PC-9 (cell line): Measurements from ENCODE around the gene DHFR2. TPM values are rescaled to one million over a fixed set of nuclear protein-coding genes. Genes with fewer than 3 reads are reported as not detected.

ENCODE experiments used
- BruUV-seq: library from RNA; stranded (reverse); fragments of 400-500 nt; replicated peaks from 2 replicates; lab custom pipeline; 2021; lab: Mats Ljungman, UMichigan
- CTCF ChIA-PET: fragments of 300-600 bp; sonication (Branson Sonifier 250); formaldehyde crosslinking; loops from one replicate; lab custom pipeline; 2022; ENCODE audit warnings: antibody characterized with exemption; lab: Charles Lee
- POLR2A ChIA-PET: fragments of 300-600 bp; sonication (Branson Sonifier 250); formaldehyde crosslinking; loops from one replicate; lab custom pipeline; 2022; ENCODE audit warnings: antibody characterized with exemption; ENCODE audit not compliant: unreplicated experiment; lab: Charles Lee
- DNase-seq, 2 experiments: peaks; one replicate each; pipeline versions ENCODE4 v3.0.0 to v3.0.0-alpha.2; 2015 to 2022; ENCODE audit warnings: mixed read lengths in 1 of 2
- H2AFZ ChIP-seq: fragments of 200-600 bp; sonication (generic); 2 replicates; pipeline ENCODE4 v1.8.1; 2017; ENCODE audit warnings: antibody characterized with exemption
- H3F3A ChIP-seq: fragments of 200-600 bp; sonication (generic); 2 replicates; pipeline ENCODE4 v1.8.1; 2017; ENCODE audit warnings: antibody characterized with exemption, mild to moderate bottlenecking, low read depth; ENCODE audit not compliant: insufficient read depth
- H3K27ac ChIP-seq: fragments of 200-600 bp; sonication (generic); 2 replicates; pipeline ENCODE4 v1.6.1; 2016; ENCODE audit warnings: mixed run types
- H3K27me3 ChIP-seq: fragments of 200-600 bp; sonication (generic); 2 replicates; pipeline ENCODE4 v1.6.1; 2016; ENCODE audit warnings: low read depth, mixed run types; ENCODE audit not compliant: insufficient read depth
- H3K36me3 ChIP-seq: fragments of 200-600 bp; sonication (generic); 2 replicates; pipeline ENCODE4 v1.6.1; 2016; ENCODE audit warnings: low read depth, mixed run types
- H3K4me1 ChIP-seq: fragments of 200-600 bp; sonication (generic); replicated peaks from 2 replicates; pipeline ENCODE4 v1.6.1; 2016; ENCODE audit warnings: mixed run types; ENCODE audit not compliant: insufficient read depth
- H3K4me2 ChIP-seq: fragments of 200-600 bp; sonication (generic); 2 replicates; pipeline ENCODE4 v1.6.1; 2017; ENCODE audit warnings: mixed run types
- H3K4me3 ChIP-seq: fragments of 200-600 bp; sonication (generic); 2 replicates; pipeline ENCODE4 v1.6.1; 2016; ENCODE audit warnings: mixed run types
- H3K79me2 ChIP-seq: fragments of 200-600 bp; sonication (generic); 2 replicates; pipeline ENCODE4 v1.6.1; 2017; ENCODE audit warnings: low read depth, mixed run types
- H3K9me2 ChIP-seq: fragments of 200-600 bp; sonication (generic); 2 replicates; pipeline ENCODE4 v1.8.1; 2017; ENCODE audit warnings: mild to moderate bottlenecking; ENCODE audit not compliant: insufficient read depth
- H3K9me3 ChIP-seq: fragments of 200-600 bp; sonication (generic); 2 replicates; pipeline ENCODE4 v1.8.1; 2016; ENCODE audit warnings: low read depth; ENCODE audit not compliant: insufficient read depth
- H4K20me1 ChIP-seq: fragments of 200-600 bp; sonication (generic); 2 replicates; pipeline ENCODE4 v1.8.1; 2017; ENCODE audit not compliant: insufficient read depth
- EZH2 ChIP-seq: fragments of 200-600 bp; sonication (generic); IDR thresholded peaks from 2 replicates; pipeline ENCODE4 v1.8.0; 2017; ENCODE audit warnings: antibody characterized with exemption, low read depth
- intact Hi-C: fragments of 100-400 bp; cut with micrococcal nuclease; formaldehyde crosslinking; loops from one replicate; pipeline ENCODE4 v1.10.0; 2022; ENCODE audit not compliant: unreplicated experiment
- total RNA-seq: library from RNA; stranded (reverse); gene quantifications from 2 replicates; pipeline ENCODE4 v1.2.3, GENCODE V29; 2021
- TF ChIP-seq, protein P1 (sequence below): fragments of 200-600 bp; sonication (generic); conservative IDR thresholded peaks from 2 replicates; pipeline ENCODE4 v1.6.1; 2017; ENCODE audit warnings: mixed run types, antibody characterized with exemption, mild to moderate bottlenecking, moderate library complexity

DHFR2 gene
- total RNA-seq, 1 experiment from 2014 or later: 8.2 TPM

DNA sequence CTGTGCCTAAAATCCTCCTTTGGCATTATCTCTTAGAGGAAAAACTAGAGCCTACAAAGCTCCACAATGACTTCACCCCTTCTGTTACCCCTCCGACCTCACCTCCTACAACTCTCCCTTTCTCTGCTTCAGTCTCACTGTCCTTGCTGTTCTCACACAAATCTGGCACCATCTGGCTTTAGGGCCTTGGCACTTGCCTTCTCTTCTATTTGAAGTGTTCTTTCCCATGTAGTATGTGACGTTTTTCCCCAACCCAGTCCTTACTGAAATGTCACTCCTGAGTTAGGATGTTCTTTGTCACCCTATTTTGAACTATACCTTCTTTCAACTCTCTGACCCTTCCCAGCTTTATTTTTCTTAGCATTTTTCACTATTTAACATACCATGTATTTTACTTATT, 43.1 kb downstream of the DHFR2 start:
- BruUV-seq: no TSS peak
- H3F3A ChIP-seq: no peaks in the 10 kb centered on the region; the same call in 1 of the 2 replicates
- no peaks in the 10 kb centered on the region for H3K9me2 ChIP-seq
- no peaks in the 10 kb centered on the region for H3K79me2 ChIP-seq
- no peak overlapping the region for H3K4me3 ChIP-seq
- H2AFZ ChIP-seq: no peak overlapping the region
- no peaks in the 10 kb centered on the region for H3K9me3 ChIP-seq
- ChIA-PET POLR2A (no interaction called here), CTCF (no interaction called here)
- intact Hi-C loops: no loop called here
- H3K27ac ChIP-seq: no peak overlapping the region
- DNase-seq: no peak
- no peaks in the 10 kb centered on the region for H3K4me1 ChIP-seq
- no peak for TF ChIP-seq EZH2
- TF ChIP-seq, protein P1, sequence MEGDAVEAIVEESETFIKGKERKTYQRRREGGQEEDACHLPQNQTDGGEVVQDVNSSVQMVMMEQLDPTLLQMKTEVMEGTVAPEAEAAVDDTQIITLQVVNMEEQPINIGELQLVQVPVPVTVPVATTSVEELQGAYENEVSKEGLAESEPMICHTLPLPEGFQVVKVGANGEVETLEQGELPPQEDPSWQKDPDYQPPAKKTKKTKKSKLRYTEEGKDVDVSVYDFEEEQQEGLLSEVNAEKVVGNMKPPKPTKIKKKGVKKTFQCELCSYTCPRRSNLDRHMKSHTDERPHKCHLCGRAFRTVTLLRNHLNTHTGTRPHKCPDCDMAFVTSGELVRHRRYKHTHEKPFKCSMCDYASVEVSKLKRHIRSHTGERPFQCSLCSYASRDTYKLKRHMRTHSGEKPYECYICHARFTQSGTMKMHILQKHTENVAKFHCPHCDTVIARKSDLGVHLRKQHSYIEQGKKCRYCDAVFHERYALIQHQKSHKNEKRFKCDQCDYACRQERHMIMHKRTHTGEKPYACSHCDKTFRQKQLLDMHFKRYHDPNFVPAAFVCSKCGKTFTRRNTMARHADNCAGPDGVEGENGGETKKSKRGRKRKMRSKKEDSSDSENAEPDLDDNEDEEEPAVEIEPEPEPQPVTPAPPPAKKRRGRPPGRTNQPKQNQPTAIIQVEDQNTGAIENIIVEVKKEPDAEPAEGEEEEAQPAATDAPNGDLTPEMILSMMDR: no peak
- no peaks in the 10 kb centered on the region for H3K36me3 ChIP-seq
- H4K20me1 ChIP-seq: no peaks in the 10 kb centered on the region
- H3K27me3 ChIP-seq: no peaks in the 10 kb centered on the region
- H3K4me2 ChIP-seq: no peak overlapping the region

- CTCF ChIA-PET: no interaction called here
Measured at GRCh38 chr3:94015025-94015424, 47.7 kb downstream of the DHFR2 start.

GRCh38 chr3:94012185-94012584, 50.5 kb downstream of the DHFR2 start:
- no peaks in the 10 kb centered on the region for H3F3A ChIP-seq
- H3K4me2 ChIP-seq: no peak overlapping the region
- H3K27me3 ChIP-seq: no peaks in the 10 kb centered on the region
- no peaks in the 10 kb centered on the region for H3K4me1 ChIP-seq
- H4K20me1 ChIP-seq: no peaks in the 10 kb centered on the region
- no peaks in the 10 kb centered on the region for H3K79me2 ChIP-seq
- H3K4me3 ChIP-seq: no peak overlapping the region
- H3K27ac ChIP-seq: no peak overlapping the region
- intact Hi-C loops: no loop called here
- BruUV-seq: no TSS peak
- H2AFZ ChIP-seq: no peak overlapping the region
- no peaks in the 10 kb centered on the region for H3K36me3 ChIP-seq
- TF ChIP-seq, protein P1: no peak
- no peak for TF ChIP-seq EZH2
- no peaks in the 10 kb centered on the region for H3K9me3 ChIP-seq
- CTCF ChIA-PET: no interaction called here
- no peak for DNase-seq
- POLR2A ChIA-PET: interaction anchor here (0.5 kb wide), 1 partner anchor 51 kb away, joined by 3 read pairs; the partner anchor contains the start of genes DHFR2 and NSUN3
- H3K9me2 ChIP-seq: no peaks in the 10 kb centered on the region

More at GRCh38 chr3:94015025-94015424, 47.7 kb downstream of the DHFR2 start:
- Histone ChIP-seq H3K9me3 (no peaks in the 10 kb centered on the region), H3K27me3 (no peaks in the 10 kb centered on the region), H3K79me2 (no peaks in the 10 kb centered on the region), H3K4me2 (no peak overlapping the region), H3F3A (no peaks in the 10 kb centered on the region), H2AFZ (no peak overlapping the region), H3K4me3 (no peak overlapping the region), H3K36me3 (no peaks in the 10 kb centered on the region), H3K9me2 (no peaks in the 10 kb centered on the region), H3K4me1 (no peaks in the 10 kb centered on the region), H3K27ac (no peak overlapping the region), H4K20me1 (no peaks in the 10 kb centered on the region)
- intact Hi-C loops: no loop called here
- BruUV-seq: no TSS peak
- no peak for DNase-seq
- TF ChIP-seq, protein P1: no peak
- no peak for TF ChIP-seq EZH2
- POLR2A ChIA-PET: no interaction called here
